ENCODE measurements around the gene TSSC4. TPM values are rescaled to one million over a fixed set of nuclear protein-coding genes. Genes with fewer than 3 reads are reported as not detected.
A peak's percentile ranks its signal among the peaks of the same experiment; 100 is the strongest.

The TSSC4 gene
- total and polyA plus RNA-seq, 2 of the 13 experiments (the other 11 are each of a cell fraction or from before 2014, with no cell fraction given), result 16.2 to 58.6 TPM

GRCh38 chr11:2411446-2412305 lies 11.1 kb downstream of the TSSC4 start (continued):
- no peak for TF ChIP-seq SALL1 (CRISPR knock-in tag; IDR thresholded peaks at IDR 0.05)

DNA sequence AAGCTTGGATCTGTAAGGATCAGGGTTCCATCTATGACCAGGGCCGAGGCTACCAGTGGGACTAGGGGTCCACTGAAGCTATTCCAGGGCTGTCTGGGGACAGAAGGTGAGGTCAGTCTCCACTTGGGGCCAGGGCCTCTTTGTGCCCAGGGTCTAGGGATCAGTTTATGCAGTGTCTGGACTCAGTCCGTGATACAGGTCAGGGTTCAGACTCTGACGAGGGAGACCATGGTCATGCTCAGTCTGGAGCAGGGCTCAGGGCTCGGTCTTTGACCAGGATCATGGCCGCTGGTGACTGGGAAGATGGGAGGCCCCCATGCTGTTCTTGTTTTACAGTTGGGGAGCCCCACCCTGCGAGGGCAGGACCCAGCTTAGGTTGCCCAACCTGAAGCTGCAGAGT lies 11.8 kb downstream of the TSSC4 start:
- no peak for ATAC-seq
- Histone ChIP-seq H3K4me1 (ENCODE audit: insufficient read depth, low read length) (peaks cover 58% of the 10 kb centered on the region), H3K4me3 (replicated peaks in 1 of 3; ENCODE audit: insufficient read depth in 1 of 3, low read depth in 2 of 3, low read length in 3 of 3) (no peak overlapping the region), H3K9ac (ENCODE audit: insufficient read depth, low read depth, low read length) (peak overlapping the region; percentile 11; the same call in 1 of the 2 replicates), H2AFZ (ENCODE audit: low read length) (no peak overlapping the region), H4K20me1 (ENCODE audit: insufficient read depth, low read length) (no peaks in the 10 kb centered on the region), H3K27me3 (ENCODE audit: control insufficient read depth in 1 of 2, insufficient read depth in 2 of 2, low read length in 2 of 2) (no peaks in the 10 kb centered on the region; a peak in 1 of 5 replicates), H3K4me2 (ENCODE audit: low read depth, low read length) (0 out of 2 replicates have a peak overlapping the region, but pooled peaks have one; percentile 5), H3K79me2 (ENCODE audit: insufficient read depth, low read length) (no peaks in the 10 kb centered on the region), H3K27ac (ENCODE audit: extremely low read length, insufficient read depth, low read length) (no peak overlapping the region), H3K36me3 (replicated peaks in 1 of 2; ENCODE audit: control insufficient read depth in 1 of 2, insufficient read depth in 2 of 2, low read length in 2 of 2) (no peaks in the 10 kb centered on the region), H3K9me3 (ENCODE audit: low read length) (no peaks in the 10 kb centered on the region)
- in situ Hi-C loops (cut with HindIII; ENCODE audit: extremely low pct_ligation_motif_present, low pct_unique_long_range_greater_than_20kb), result no loop called here
- no peak for DNase-seq (ENCODE audit: low spot score)
- no peak for FAIRE-seq
- POLR2A ChIA-PET, result interaction anchor here (5.7 kb wide), 1 partner anchor 12 kb away, joined by 49 read pairs; the partner anchor contains the start of gene TSSC4
- CTCF ChIA-PET (ENCODE audit: low intra/inter-chr PET ratio, low total read pairs), result no interaction called here
- BruUV-seq (replicated peaks), result no TSS peak
- WGBS (ENCODE audit: low lambda C conversion rate), result 40% methylated on average over 2 of the region's 6 CpGs
- intact Hi-C loops (cut with micrococcal nuclease; ENCODE audit: unreplicated experiment), result no loop called here
- TF ChIP-seq, protein P1, sequence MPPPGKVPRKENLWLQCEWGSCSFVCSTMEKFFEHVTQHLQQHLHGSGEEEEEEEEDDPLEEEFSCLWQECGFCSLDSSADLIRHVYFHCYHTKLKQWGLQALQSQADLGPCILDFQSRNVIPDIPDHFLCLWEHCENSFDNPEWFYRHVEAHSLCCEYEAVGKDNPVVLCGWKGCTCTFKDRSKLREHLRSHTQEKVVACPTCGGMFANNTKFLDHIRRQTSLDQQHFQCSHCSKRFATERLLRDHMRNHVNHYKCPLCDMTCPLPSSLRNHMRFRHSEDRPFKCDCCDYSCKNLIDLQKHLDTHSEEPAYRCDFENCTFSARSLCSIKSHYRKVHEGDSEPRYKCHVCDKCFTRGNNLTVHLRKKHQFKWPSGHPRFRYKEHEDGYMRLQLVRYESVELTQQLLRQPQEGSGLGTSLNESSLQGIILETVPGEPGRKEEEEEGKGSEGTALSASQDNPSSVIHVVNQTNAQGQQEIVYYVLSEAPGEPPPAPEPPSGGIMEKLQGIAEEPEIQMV (CRISPR knock-in tag; IDR thresholded peaks at IDR 0.05; ENCODE audit: low read depth), result 0 out of 2 replicates have a peak, but pooled peaks have one; percentile 11
- TF ChIP-seq HNF4G (IDR thresholded peaks at IDR 0.05; ENCODE audit: borderline replicate concordance, low read depth, low read length) (peak; percentile 41; the same call in 1 of the 2 replicates), HNF4G (CRISPR knock-in tag; IDR thresholded peaks at IDR 0.05; ENCODE audit: borderline replicate concordance, low read depth) (no peak), GABPB1 (CRISPR knock-in tag; IDR thresholded peaks at IDR 0.05) (0 out of 2 replicates have a peak, but pooled peaks have one; percentile 12), YY1 (IDR thresholded peaks at IDR 0.05; ENCODE audit: insufficient read depth, insufficient replicate concordance, low read depth, low read length) (peak; percentile 32), ZNF782 (CRISPR knock-in tag; IDR thresholded peaks at IDR 0.05; ENCODE audit: borderline replicate concordance) (0 out of 2 replicates have a peak, but pooled peaks have one; percentile 35), THAP8 (CRISPR knock-in tag; IDR thresholded peaks at IDR 0.05; ENCODE audit: borderline replicate concordance) (no peak), ZNF549 (CRISPR knock-in tag; IDR thresholded peaks at IDR 0.05) (no peak)
- TF ChIP-seq, protein P2, sequence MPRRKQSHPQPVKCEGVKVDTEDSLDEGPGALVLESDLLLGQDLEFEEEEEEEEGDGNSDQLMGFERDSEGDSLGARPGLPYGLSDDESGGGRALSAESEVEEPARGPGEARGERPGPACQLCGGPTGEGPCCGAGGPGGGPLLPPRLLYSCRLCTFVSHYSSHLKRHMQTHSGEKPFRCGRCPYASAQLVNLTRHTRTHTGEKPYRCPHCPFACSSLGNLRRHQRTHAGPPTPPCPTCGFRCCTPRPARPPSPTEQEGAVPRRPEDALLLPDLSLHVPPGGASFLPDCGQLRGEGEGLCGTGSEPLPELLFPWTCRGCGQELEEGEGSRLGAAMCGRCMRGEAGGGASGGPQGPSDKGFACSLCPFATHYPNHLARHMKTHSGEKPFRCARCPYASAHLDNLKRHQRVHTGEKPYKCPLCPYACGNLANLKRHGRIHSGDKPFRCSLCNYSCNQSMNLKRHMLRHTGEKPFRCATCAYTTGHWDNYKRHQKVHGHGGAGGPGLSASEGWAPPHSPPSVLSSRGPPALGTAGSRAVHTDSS (CRISPR knock-in tag; conservative IDR thresholded peaks at IDR 0.05), result no peak
- TF ChIP-seq, protein P3, sequence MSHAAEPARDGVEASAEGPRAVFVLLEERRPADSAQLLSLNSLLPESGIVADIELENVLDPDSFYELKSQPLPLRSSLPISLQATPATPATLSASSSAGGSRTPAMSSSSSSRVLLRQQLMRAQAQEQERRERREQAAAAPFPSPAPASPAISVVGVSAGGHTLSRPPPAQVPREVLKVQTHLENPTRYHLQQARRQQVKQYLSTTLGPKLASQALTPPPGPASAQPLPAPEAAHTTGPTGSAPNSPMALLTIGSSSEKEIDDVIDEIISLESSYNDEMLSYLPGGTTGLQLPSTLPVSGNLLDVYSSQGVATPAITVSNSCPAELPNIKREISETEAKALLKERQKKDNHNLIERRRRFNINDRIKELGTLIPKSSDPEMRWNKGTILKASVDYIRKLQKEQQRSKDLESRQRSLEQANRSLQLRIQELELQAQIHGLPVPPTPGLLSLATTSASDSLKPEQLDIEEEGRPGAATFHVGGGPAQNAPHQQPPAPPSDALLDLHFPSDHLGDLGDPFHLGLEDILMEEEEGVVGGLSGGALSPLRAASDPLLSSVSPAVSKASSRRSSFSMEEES (CRISPR knock-in tag; IDR thresholded peaks at IDR 0.05), result no peak

All from HepG2 (cell line).